Prostate gland (tissue), 1 donor: ENCODE results near the gene ALG1.
"Not testable (repeated sequence)": the region's sequence is repeated elsewhere in the genome, so short reads cannot be mapped to it uniquely, and the experiment has no call there.

Experiments used
- POLR2A ChIP-seq: fragments of 450-650 bp; IDR thresholded peaks from one replicate; pipeline ENCODE4 v1.6.1; 2016; ENCODE audit warnings: antibody characterized with exemption, mild to moderate bottlenecking
- POLR2AphosphoS5 ChIP-seq: sonication (generic); formaldehyde crosslinking; IDR thresholded peaks from one replicate; pipeline ENCODE4 v1.6.1; 2017; ENCODE audit warnings: antibody characterized with exemption

DNA sequence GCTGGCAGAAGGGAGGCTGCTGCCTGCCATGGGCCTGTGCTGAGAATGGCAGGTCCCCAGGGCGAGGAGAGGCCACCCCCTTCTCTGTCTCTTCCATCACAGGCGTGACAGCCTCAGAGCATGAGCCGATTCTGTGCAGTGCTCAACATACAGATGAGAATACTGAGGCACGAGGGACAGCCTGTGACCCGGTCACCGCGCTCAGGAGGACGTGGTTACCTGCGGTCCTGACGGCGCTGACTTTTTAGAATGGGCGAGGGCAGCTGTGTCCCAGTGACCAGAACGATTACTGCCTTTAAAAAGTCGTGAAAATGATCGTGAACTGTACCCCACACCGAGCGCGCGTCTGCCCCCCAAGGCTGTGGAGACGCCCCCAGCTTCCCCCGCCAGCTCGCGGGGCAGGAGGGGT, 25.4 kb downstream of the ALG1 start:
- not testable (repeated sequence) for TF ChIP-seq POLR2AphosphoS5, POLR2A
